Activated naive CD4-positive, alpha-beta T cell (primary cell): ENCODE results near the gene AP5M1.
A peak's percentile ranks its signal among the peaks of the same experiment; 100 is the strongest.
"Not testable (repeated sequence)": the region's sequence is repeated elsewhere in the genome, so short reads cannot be mapped to it uniquely, and the experiment has no call there.

Experiments used
- DNase-seq, 4 experiments: peaks; one replicate each; lab custom pipeline; 2025; lab: John Stamatoyannopoulos, UW

The AP5M1 gene

GRCh38 chr14:57291692-57292647 lies 23.2 kb downstream of the AP5M1 start:
- no peak for DNase-seq

DNA sequence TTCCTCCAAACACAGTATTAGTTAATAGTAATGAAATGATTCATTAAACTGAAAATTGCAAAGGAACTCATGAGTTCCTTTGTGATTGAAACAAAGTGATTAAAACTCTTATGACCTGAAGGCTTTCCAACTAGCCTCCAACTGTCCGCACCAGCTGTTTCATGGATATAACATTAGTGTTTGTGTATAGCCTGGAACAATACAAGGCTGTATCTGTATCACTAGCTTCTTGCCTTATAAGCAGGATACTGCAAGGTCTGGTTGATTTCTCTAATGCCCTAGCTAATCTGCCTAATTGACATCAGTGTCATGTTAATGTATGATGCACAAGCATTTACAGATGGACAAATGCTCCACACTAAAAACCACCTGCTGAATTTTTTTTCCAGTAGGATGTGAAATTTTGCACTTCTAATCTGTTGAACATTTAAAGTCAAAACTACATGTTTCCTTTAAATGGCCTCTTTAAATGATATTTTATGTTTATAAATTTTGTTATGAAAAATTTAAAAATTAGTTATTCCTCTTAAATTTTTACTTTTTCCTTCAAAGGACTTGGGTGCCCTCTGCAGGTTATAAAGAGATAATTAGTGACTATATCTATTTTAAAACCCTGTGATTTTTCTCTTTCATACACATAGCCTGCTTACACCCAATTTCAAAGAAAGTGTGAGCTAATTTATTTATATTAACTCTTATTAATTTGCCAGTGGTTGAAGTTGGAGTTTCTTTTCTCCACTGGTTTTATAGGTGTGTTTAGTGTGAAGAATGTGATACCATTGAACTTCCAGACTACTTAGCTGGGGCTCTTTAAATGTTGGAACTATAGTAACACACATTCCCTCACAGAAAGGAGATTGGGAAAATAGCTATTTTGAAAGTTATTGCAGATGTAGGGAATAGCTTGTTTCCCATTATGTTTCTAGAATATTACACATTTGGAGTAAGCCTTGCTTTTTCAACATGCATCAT lies 25.4 kb downstream of the AP5M1 start:
- DNase-seq = no peak

DNA sequence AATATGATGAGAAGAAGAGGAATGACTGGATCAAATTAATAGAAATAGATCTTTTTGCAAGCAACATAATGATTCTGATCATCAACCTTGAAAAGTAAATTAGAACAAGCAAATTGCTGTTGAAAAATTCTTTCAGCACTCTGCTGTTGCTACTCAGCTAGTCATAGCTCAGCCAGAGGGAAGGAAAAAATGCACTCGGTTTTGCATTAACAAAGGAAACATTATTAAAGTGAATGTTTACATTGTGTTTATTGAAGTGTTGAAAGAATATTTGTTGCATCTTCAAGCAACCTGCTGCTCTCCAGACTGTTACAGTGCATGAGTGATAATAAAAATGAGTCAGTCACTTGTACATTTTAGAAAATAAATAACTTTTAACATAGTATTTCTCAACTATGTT lies 26.5 kb downstream of the AP5M1 start:
- no peak for DNase-seq

DNA sequence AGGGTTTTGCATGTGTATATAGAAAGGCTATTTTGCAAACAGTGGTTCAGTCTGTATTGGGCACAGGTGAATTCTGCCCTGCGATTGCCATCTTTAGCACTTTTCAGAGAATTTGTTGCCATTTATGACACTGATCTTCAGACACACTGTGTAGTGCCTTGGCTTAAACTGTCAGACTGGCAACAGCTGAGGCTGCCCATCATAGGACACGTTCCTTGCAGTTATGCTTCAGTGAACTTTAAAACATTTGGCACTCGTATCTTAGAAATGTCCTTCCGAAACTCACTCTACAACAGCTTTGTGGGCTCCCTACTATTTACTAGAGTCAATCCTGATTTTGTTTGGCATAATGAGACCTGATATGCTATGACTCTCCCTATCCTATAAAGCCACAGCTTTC lies 29.1 kb downstream of the AP5M1 start:
- DNase-seq = no peak

DNA sequence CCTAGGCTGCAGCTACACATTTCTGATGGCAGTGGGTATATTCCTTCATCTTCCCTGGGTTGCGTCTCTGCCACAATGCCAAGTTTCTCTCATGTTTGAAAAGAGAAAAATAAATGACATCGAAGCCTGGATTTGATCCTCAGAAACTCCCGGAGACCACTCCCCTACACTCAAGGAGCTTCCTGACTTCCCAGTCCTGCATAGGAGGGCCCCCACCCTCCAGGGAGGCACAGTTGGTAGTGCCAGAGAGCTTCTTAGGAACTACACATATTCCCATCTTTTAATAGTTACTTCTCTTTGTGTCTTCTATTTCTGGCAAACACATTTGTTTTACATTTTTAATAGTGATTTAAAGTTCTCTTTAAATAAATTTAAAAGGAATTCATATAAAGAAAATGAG lies 30.7 kb downstream of the AP5M1 start:
- no peak for DNase-seq

GRCh38 chr14:57302883-57303282 lies 34.1 kb downstream of the AP5M1 start:
- DNase-seq = no peak

DNA sequence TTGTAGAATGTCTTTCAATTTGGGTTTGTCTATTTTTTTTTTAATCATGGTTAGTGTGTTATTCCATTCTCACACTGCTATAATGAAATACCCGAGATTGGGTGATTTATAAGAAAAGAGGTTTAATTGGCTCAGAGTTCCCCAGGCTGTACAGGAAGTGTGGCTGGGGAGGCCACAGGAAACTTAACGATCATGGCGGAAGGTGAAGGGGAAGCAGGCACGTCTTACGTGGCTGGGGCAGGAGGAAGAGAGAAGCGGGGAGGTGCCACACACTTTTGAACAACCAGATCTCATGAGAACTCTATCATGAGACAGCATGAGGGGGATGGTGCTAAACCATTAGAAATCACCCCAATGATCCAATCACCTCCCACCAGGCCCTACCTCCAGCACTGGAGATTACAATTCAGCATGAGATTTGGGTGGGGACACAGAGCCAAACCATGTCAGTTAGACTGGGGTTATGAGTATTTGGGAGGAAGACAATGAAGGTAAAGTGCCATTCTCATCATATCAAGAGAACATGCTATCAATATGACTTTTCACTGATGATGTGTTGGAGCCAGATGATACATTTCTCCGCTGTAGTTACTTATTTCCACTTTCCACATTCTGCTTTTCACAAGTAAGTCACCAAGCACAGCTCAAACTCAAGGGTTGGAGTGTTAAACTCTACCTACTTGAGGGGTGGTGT lies 45.8 kb downstream of the AP5M1 start:
- DNase-seq = no peak

GRCh38 chr14:57317248-57317833 lies 48.6 kb downstream of the AP5M1 start:
- DNase-seq = peak; percentile 8 to 40 (median 27)

- no peak for DNase-seq
Measured at GRCh38 chr14:57319636-57320192, 50.9 kb downstream of the AP5M1 start.

GRCh38 chr14:57323721-57324120 lies 55.0 kb downstream of the AP5M1 start:
- DNase-seq = no peak

DNA sequence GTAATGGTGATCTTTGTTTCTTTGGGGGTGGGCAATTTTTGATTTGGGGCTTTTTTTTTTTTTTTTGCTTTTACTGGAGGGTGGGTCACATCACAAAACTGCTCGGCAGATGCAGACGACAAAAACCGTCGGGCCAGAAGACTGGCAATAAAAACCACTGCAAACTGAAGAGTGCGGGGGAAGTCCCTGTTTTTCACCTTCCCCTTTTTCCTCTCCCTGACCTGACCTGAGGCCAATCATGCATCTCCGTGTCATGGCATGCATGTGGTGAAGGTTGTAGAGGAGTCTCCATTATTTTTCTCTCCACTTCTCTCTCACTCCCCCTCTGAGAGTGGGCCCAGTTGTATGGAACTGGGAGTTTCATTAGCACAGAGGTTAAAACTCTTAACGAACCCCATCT lies 57.5 kb downstream of the AP5M1 start:
- no peak for DNase-seq

GRCh38 chr14:57329833-57330232 lies 61.1 kb downstream of the AP5M1 start:
- no peak for DNase-seq

GRCh38 chr14:57332475-57332874 lies 63.7 kb downstream of the AP5M1 start:
- DNase-seq = not testable (repeated sequence)

DNA sequence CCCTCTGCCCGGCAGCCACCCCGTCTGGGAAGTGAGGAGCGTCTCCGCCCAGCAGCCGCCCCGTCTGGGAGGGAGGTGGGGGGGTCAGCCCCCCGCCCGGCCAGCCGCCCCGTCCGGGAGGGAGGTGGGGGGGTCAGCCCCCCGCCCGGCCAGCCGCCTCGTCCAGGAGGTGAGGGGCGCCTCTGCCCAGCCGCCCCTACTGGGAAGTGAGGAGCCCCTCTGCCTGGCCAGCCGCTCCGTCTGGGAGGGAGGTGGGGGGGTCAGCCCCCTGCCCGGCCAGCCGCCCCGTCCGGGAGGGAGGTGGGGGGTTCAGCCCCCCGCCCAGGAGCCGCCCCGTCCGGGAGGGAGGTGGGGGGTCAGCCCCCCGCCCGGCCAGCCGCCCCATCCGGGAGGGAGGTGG lies 65.0 kb downstream of the AP5M1 start:
- not testable (repeated sequence) for DNase-seq

DNA sequence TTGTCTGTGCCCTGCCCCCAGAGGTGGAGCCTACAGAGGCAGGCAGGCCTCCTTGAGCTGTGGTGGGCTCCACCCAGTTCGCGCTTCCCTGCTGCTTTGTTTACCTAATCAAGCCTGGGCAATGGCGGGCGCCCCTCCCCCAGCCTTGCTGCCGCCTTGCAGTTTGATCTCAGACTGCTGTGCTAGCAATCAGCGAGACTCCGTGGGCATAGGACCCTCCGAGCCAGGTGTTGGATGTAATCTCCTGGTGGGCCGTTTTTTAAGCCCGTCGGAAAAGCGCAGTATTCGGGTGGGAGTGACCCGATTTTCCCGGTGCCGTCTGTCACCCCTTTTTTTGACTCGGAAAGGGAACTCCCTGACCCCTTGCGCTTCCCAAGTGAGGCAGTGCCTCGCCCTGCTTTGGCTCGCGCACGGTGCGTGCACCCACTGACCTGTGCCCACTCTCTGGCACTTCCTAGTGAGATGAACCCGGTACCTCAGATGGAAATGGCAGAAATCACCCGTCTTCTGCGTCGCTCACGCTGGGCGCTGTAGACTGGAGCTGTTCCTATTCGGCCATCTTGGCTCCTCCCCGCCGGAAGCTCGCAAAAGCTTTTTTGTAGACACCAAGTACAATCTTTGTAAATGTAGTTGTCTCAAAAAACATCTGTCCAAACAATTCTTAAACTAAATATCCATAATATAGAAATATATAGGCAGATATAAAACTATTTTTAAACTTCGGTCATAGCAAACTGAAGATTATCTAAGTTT lies 75.0 kb downstream of the AP5M1 start:
- not testable (repeated sequence) for DNase-seq

- no peak for DNase-seq
Measured at GRCh38 chr14:57345106-57345505, 76.3 kb downstream of the AP5M1 start.

- DNase-seq = no peak
Measured at GRCh38 chr14:57346741-57347140, 78.0 kb downstream of the AP5M1 start.
